GM23338 (cell line): ENCODE data around the gene BRME1.

ENCODE experiments used
- POLR2AphosphoS5 ChIP-seq: IDR thresholded peaks from 2 replicates; pipeline ENCODE4 v1.6.1; 2016; ENCODE audit warnings: antibody characterized with exemption, low read depth
- TF ChIP-seq, protein P1 (sequence below), 2 experiments: fragments of 200-600 bp in 1 of 2; sonication (generic) in 1 of 2; conservative IDR thresholded peaks; 2 replicates each; pipeline versions ENCODE4 v1.5.1 to v1.6.1; 2016 to 2017; ENCODE audit warnings: antibody characterized with exemption in 2 of 2, low read depth in 2 of 2, mild to moderate bottlenecking in 2 of 2, moderate library complexity in 1 of 2

DNA sequence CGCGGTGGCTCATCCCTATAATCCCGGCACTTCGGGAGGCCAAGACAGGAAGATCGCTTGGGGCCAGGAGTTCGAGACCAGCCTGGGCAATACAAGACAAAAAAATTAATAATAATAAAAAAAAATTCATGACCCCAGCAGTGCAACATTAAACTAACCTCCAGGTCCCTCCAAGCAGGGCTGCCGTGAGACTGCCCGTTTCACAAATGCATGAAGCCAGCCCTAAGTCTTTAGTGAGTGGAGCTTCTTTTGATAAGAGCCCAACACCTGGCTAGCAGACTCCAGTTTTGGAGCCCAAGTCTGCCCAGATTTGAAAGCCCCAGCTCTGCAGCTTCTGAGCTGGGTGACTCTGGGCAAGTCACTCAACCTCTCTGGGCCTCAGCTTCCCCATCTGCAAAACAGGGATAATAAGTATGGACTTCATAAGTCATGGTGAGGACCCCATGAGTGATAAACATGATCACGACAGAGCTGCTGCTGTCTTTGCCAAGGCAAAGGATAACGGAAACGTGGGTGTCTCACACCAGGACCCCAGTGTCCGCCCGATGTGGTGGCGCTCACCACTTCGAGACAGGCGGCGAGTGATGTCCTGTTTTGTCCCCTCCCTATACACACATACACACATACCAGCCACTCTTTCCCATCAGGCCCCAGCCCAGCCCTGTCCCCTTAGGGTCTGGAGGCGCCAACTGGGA is 67.3 kb downstream of the BRME1 start:
- no peak for TF ChIP-seq POLR2AphosphoS5
- TF ChIP-seq, protein P1, sequence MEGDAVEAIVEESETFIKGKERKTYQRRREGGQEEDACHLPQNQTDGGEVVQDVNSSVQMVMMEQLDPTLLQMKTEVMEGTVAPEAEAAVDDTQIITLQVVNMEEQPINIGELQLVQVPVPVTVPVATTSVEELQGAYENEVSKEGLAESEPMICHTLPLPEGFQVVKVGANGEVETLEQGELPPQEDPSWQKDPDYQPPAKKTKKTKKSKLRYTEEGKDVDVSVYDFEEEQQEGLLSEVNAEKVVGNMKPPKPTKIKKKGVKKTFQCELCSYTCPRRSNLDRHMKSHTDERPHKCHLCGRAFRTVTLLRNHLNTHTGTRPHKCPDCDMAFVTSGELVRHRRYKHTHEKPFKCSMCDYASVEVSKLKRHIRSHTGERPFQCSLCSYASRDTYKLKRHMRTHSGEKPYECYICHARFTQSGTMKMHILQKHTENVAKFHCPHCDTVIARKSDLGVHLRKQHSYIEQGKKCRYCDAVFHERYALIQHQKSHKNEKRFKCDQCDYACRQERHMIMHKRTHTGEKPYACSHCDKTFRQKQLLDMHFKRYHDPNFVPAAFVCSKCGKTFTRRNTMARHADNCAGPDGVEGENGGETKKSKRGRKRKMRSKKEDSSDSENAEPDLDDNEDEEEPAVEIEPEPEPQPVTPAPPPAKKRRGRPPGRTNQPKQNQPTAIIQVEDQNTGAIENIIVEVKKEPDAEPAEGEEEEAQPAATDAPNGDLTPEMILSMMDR (conservative IDR thresholded peaks at IDR 0.05; ENCODE audit: low read depth in 2 of 2) = no peak
